Measurements from ENCODE around the gene TIMP3. TPM values are rescaled to one million over a fixed set of nuclear protein-coding genes. Genes with fewer than 3 reads are reported as not detected.

TIMP3 gene
- total and polyA plus RNA-seq, 5 donors from 2014 or later, result 0.35 TPM; not detected in 4

- Mint-ChIP-seq H3K4me3 (no peak overlapping the region), H3K36me3 (no peaks in the 10 kb centered on the region), H3K27me3 (peaks cover 60% of the 10 kb centered on the region), H3K4me1 (peaks cover 0 to 7% (median 2%) of the 10 kb centered on the region in 4 donors), H3K9me3 (peaks cover 0 to 4% (median 0%) of the 10 kb centered on the region in 7 donors), H3K27ac (no peak overlapping the region)
- no peak overlapping the region for H3K27ac ChIP-seq (ENCODE audit: insufficient read depth, low read length, poor library complexity, severe bottlenecking)
- no peaks in the 10 kb centered on the region for H3K9me3 ChIP-seq (ENCODE audit: control insufficient read depth in 2 of 2, low read length in 2 of 2)
- no peak overlapping the region for H3K4me3 ChIP-seq (ENCODE audit: low read depth, low read length)
- DNase-seq (no peak), ATAC-seq (ENCODE audit: low read depth in 2 of 2) (no peak)
- H3K27me3 ChIP-seq (ENCODE audit: control insufficient read depth, insufficient read depth, low read length), result peaks cover 15% of the 10 kb centered on the region
- H3K36me3 ChIP-seq (ENCODE audit: control insufficient read depth, insufficient read depth, low read length), result no peaks in the 10 kb centered on the region
- no peaks in the 10 kb centered on the region for H3K4me1 ChIP-seq (ENCODE audit: control insufficient read depth, insufficient read depth, low read length, poor library complexity, severe bottlenecking)
Observed at GRCh38 chr22:32804531-32805360, 3.2 kb downstream of the TIMP3 start.

GRCh38 chr22:32805361-32805881 lies 3.9 kb downstream of the TIMP3 start:
- H3K9me3 Mint-ChIP-seq, result peaks cover 0 to 4% (median 0%) of the 10 kb centered on the region in 7 donors
- H3K27me3 ChIP-seq (ENCODE audit: control insufficient read depth, insufficient read depth, low read length), result peaks cover 9% of the 10 kb centered on the region
- H3K36me3 ChIP-seq (ENCODE audit: control insufficient read depth, insufficient read depth, low read length), result no peaks in the 10 kb centered on the region
- H3K27me3 Mint-ChIP-seq, result peaks cover 56% of the 10 kb centered on the region
- no peak for ATAC-seq (ENCODE audit: low read depth in 2 of 2)
- no peak overlapping the region for H3K4me3 Mint-ChIP-seq
- peaks cover 0 to 7% (median 2%) of the 10 kb centered on the region in 4 donors for H3K4me1 Mint-ChIP-seq
- no peak for DNase-seq
- H3K36me3 Mint-ChIP-seq, result no peaks in the 10 kb centered on the region
- H3K27ac ChIP-seq (ENCODE audit: insufficient read depth, low read length, poor library complexity, severe bottlenecking), result no peak overlapping the region
- H3K9me3 ChIP-seq (ENCODE audit: control insufficient read depth in 2 of 2, low read length in 2 of 2), result no peaks in the 10 kb centered on the region
- no peak overlapping the region for H3K4me3 ChIP-seq (ENCODE audit: low read depth, low read length)
- no peak overlapping the region for H3K27ac Mint-ChIP-seq
- H3K4me1 ChIP-seq (ENCODE audit: control insufficient read depth, insufficient read depth, low read length, poor library complexity, severe bottlenecking), result no peaks in the 10 kb centered on the region

- no peaks in the 10 kb centered on the region for H3K4me1 ChIP-seq (ENCODE audit: control insufficient read depth, insufficient read depth, low read length, poor library complexity, severe bottlenecking)
- peaks cover 0 to 4% (median 0%) of the 10 kb centered on the region in 7 donors for H3K9me3 Mint-ChIP-seq
- no peak overlapping the region for H3K4me3 ChIP-seq (ENCODE audit: low read depth, low read length)
- peaks cover 2% of the 10 kb centered on the region for H3K27me3 ChIP-seq (ENCODE audit: control insufficient read depth, insufficient read depth, low read length)
- no peak overlapping the region for H3K4me3 Mint-ChIP-seq
- DNase-seq (no peak), ATAC-seq (ENCODE audit: low read depth in 2 of 2) (no peak)
- H3K27me3 Mint-ChIP-seq, result peaks cover 48% of the 10 kb centered on the region
- no peaks in the 10 kb centered on the region for H3K36me3 ChIP-seq (ENCODE audit: control insufficient read depth, insufficient read depth, low read length)
- H3K4me1 Mint-ChIP-seq, result peaks cover 0 to 3% (median 0%) of the 10 kb centered on the region in 4 donors
- H3K9me3 ChIP-seq (ENCODE audit: control insufficient read depth in 2 of 2, low read length in 2 of 2), result no peaks in the 10 kb centered on the region
- no peaks in the 10 kb centered on the region for H3K36me3 Mint-ChIP-seq
- H3K27ac Mint-ChIP-seq, result no peak overlapping the region
- H3K27ac ChIP-seq (ENCODE audit: insufficient read depth, low read length, poor library complexity, severe bottlenecking), result no peak overlapping the region
Observed at GRCh38 chr22:32806296-32806695, 4.8 kb downstream of the TIMP3 start.

GRCh38 chr22:32808038-32808445 lies 6.5 kb downstream of the TIMP3 start:
- H3K36me3 Mint-ChIP-seq, result no peaks in the 10 kb centered on the region
- H3K9me3 Mint-ChIP-seq, result peaks cover 0 to 4% (median 0%) of the 10 kb centered on the region in 7 donors
- DNase-seq (no peak), ATAC-seq (ENCODE audit: low read depth in 2 of 2) (no peak)
- H3K27ac Mint-ChIP-seq, result no peak overlapping the region
- no peak overlapping the region for H3K4me3 Mint-ChIP-seq
- no peak overlapping the region for H3K27ac ChIP-seq (ENCODE audit: insufficient read depth, low read length, poor library complexity, severe bottlenecking)
- H3K9me3 ChIP-seq (ENCODE audit: control insufficient read depth in 2 of 2, low read length in 2 of 2), result no peaks in the 10 kb centered on the region
- H3K36me3 ChIP-seq (ENCODE audit: control insufficient read depth, insufficient read depth, low read length), result no peaks in the 10 kb centered on the region
- H3K4me1 ChIP-seq (ENCODE audit: control insufficient read depth, insufficient read depth, low read length, poor library complexity, severe bottlenecking), result no peaks in the 10 kb centered on the region
- no peaks in the 10 kb centered on the region for H3K4me1 Mint-ChIP-seq
- no peak overlapping the region for H3K4me3 ChIP-seq (ENCODE audit: low read depth, low read length)
- H3K27me3 ChIP-seq (ENCODE audit: control insufficient read depth, insufficient read depth, low read length), result peaks cover 6% of the 10 kb centered on the region
- peaks cover 40% of the 10 kb centered on the region for H3K27me3 Mint-ChIP-seq

- Mint-ChIP-seq H3K36me3 (no peaks in the 10 kb centered on the region), H3K4me1 (no peaks in the 10 kb centered on the region), H3K9me3 (peaks cover 0 to 2% (median 0%) of the 10 kb centered on the region in 7 donors), H3K4me3 (no peak overlapping the region), H3K27me3 (peaks cover 25% of the 10 kb centered on the region), H3K27ac (no peak overlapping the region)
- H3K4me3 ChIP-seq (ENCODE audit: low read depth, low read length), result no peak overlapping the region
- no peak for ATAC-seq (ENCODE audit: low read depth in 2 of 2)
- H3K36me3 ChIP-seq (ENCODE audit: control insufficient read depth, insufficient read depth, low read length), result no peaks in the 10 kb centered on the region
- DNase-seq, result no peak
- no peaks in the 10 kb centered on the region for H3K4me1 ChIP-seq (ENCODE audit: control insufficient read depth, insufficient read depth, low read length, poor library complexity, severe bottlenecking)
- H3K27me3 ChIP-seq (ENCODE audit: control insufficient read depth, insufficient read depth, low read length), result peaks cover 6% of the 10 kb centered on the region
- H3K9me3 ChIP-seq (ENCODE audit: control insufficient read depth in 2 of 2, low read length in 2 of 2), result no peaks in the 10 kb centered on the region
- no peak overlapping the region for H3K27ac ChIP-seq (ENCODE audit: insufficient read depth, low read length, poor library complexity, severe bottlenecking)
Observed at GRCh38 chr22:32809786-32810554, 8.5 kb downstream of the TIMP3 start.

- no peaks in the 10 kb centered on the region for H3K36me3 Mint-ChIP-seq
- H3K9me3 ChIP-seq (ENCODE audit: control insufficient read depth in 2 of 2, low read length in 2 of 2), result no peaks in the 10 kb centered on the region
- H3K4me3 ChIP-seq (ENCODE audit: low read depth, low read length), result no peak overlapping the region
- H3K36me3 ChIP-seq (ENCODE audit: control insufficient read depth, insufficient read depth, low read length), result no peaks in the 10 kb centered on the region
- DNase-seq (no peak), ATAC-seq (ENCODE audit: low read depth in 2 of 2) (no peak)
- H3K9me3 Mint-ChIP-seq, result peaks cover 0 to 2% (median 0%) of the 10 kb centered on the region in 7 donors
- H3K4me1 ChIP-seq (ENCODE audit: control insufficient read depth, insufficient read depth, low read length, poor library complexity, severe bottlenecking), result no peaks in the 10 kb centered on the region
- H3K4me3 Mint-ChIP-seq, result no peak overlapping the region
- peaks cover 6% of the 10 kb centered on the region for H3K27me3 ChIP-seq (ENCODE audit: control insufficient read depth, insufficient read depth, low read length)
- peak overlapping the region in 1 of 3 donors; percentile 59 for H3K27ac Mint-ChIP-seq
- H3K27ac ChIP-seq (ENCODE audit: insufficient read depth, low read length, poor library complexity, severe bottlenecking), result no peak overlapping the region
- no peaks in the 10 kb centered on the region for H3K4me1 Mint-ChIP-seq
- H3K27me3 Mint-ChIP-seq, result peaks cover 22% of the 10 kb centered on the region
Observed at GRCh38 chr22:32810555-32811133, 9.1 kb downstream of the TIMP3 start.

GRCh38 chr22:32811788-32812545 lies 10.5 kb downstream of the TIMP3 start:
- Histone ChIP-seq H3K27me3 (ENCODE audit: control insufficient read depth, insufficient read depth, low read length) (peaks cover 4% of the 10 kb centered on the region), H3K4me3 (ENCODE audit: low read depth, low read length) (no peak overlapping the region), H3K27ac (ENCODE audit: insufficient read depth, low read length, poor library complexity, severe bottlenecking) (no peak overlapping the region), H3K4me1 (ENCODE audit: control insufficient read depth, insufficient read depth, low read length, poor library complexity, severe bottlenecking) (no peaks in the 10 kb centered on the region), H3K9me3 (ENCODE audit: control insufficient read depth in 2 of 2, low read length in 2 of 2) (no peaks in the 10 kb centered on the region), H3K36me3 (ENCODE audit: control insufficient read depth, insufficient read depth, low read length) (no peaks in the 10 kb centered on the region)
- Mint-ChIP-seq H3K4me1 (no peaks in the 10 kb centered on the region), H3K27me3 (peaks cover 18% of the 10 kb centered on the region), H3K4me3 (no peak overlapping the region), H3K9me3 (peaks cover 0 to 2% (median 0%) of the 10 kb centered on the region in 7 donors), H3K27ac (no peak overlapping the region), H3K36me3 (no peaks in the 10 kb centered on the region)
- ATAC-seq (ENCODE audit: low read depth in 2 of 2) (no peak), DNase-seq (no peak)
